ENCODE results near the gene DIS3L2.

Gene DIS3L2

DNA sequence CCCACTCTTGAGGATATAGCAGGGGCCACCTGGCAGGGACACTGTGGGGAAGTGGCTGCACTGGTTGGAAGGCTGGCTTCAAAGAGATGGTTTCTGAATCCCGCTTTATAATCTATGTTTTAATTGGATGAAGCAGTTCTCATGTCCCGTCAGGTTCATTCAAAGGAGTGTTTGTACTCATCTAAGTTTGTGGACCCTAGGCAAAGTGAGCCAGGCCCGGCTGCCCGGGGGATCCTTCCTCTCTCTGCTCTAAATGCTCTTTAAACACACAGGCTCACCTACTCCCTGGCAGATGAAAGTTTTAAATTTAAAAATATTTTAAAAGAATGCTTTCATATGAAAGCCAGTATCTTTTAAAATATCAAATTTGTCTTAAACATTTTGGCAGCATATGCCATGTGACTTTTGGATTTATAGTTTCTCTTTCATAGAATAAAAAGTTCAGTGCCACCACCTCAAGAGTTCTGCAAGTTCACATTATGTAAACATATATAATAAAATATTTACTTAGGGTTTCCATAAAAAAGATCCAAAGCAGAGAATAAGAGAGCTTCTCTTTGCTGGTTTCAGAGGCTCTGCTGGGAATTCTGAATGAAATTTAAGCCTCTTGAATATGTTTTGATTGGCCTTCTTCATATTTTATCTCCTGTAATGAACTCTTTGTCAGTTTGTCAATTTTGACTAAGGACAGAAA lies 273.6 kb downstream of the DIS3L2 start:
- DNase-seq = no peak

DNA sequence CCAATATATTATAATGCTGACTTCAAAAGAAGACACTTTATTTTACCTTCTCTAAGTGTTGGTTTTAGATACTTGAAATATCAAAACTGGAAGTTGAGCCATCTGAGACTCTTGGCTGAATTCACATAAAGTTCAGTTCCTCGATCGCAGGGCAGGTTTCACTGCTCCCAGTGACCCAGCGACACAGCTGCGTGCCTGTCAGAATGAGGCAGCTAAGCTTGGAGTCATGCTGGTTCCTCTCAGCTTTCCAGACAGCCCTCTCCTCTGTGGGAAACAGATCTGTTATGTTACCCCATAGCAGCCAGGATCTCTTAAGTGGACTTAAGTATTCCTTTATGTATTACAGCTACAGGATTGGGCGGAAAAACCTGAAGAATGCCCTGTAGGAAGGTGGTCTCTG lies 274.2 kb downstream of the DIS3L2 start:
- DNase-seq = no peak

DNA sequence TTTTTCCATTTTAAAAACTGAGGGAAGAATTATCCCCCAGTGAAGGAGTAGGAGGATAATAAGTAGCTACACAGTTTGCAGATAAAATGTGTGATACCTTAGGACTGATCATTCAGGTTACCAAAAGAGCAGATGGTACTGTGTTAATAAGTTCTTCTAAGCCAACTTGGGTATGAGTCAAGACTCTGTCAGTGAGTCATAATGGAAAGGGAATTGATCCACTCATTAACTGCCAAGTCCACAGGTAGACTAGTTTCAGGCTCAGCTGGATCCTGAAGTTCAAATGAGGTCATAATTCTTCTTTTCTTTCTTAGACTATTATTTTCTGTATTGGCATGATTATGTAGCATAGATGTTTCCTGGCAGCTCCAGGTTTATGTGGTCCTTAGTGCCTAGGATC lies 274.7 kb downstream of the DIS3L2 start:
- DNase-seq = no peak

DNA sequence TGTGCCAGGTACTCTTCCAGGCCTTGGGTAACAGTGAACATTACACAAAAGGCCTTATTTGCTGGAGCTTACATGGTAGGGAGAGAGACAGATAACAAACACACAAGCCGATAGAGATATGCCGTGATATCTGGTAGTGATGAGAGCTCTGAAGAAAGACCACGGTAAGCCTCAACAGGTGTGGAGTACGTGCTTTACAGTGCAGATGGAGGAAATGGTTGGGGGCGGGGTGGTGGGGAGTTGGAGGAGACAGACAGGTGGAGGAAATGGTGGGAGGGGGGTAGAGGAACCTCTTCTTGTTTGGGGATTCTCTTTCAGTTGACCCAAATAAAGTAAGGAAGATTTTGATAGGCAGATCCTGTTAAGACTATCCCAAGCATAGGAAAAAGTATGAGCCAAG lies 276.0 kb downstream of the DIS3L2 start:
- DNase-seq = no peak

DNA sequence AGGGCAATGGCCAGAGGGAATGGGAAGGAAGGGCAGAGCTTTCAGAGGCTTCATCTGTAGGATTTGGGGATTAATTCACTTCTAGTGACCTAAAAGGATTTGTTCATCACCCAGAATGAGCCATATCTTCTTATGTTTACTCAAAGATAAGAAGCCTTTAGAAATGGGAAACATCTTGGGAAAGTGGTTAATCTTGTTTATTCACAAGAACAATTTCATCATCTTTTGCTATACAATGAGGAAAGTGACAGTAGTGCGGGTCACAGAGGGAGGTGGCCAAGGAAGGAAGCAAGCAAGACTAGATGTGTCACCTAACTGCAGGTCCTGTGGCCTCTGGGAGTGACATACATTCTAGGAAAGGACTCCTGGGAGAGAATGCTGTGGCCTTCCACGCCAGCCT lies 276.6 kb downstream of the DIS3L2 start:
- no peak for DNase-seq

DNA sequence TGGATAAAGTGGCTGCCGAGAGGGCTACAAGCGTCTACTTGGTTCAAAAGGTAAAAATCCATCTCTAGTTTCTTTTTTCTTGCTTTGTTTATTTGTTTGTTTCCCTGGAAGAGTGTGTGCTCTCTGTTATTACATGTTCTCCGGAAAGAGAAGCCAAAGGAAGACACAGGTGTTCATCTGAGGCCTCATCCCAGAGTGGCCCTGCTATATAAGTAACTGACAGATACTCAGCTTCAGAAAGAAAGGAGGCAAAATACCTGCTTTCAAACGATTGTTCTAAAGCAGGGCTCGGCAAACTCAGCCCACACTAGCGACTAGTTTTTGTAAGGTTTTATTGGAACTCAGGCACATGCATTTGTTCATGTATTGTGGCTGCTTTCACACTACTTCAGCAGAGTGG lies 277.1 kb downstream of the DIS3L2 start:
- no peak for DNase-seq

DNA sequence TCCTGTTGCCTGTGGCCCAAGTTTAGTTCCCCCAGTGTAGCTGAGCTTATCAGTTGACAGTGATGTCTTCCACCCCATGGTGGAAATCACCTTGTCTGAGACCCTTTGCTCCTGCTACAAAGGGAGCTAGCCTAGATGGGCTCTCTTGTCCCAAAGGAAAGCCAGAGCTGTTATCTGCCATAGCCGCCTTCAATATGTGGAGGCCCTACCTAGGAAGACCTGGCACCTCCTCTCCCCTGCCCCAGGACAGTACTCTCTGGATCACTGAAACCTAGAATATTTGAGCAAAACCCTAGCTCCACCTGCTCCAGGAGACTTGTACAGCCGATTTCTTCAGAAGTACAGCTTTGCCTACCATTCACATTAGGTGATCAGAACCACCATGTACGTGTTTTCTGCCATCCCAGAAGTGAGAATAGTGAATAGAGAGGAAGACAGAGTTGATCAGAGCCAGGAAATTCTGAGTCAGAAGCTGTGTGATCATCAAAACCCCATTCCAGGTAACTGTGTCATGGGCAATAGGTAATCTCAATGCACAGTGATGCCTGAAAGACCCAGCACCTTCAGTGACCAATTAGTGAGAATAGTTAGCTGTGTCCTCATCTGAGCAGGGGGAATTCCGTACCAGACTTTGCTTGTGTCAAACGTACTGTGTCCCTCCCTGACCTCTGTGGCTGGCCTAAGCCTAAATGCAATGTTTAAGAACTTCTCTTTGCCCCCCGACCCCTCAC lies 278.6 kb downstream of the DIS3L2 start:
- no peak for DNase-seq

DNA sequence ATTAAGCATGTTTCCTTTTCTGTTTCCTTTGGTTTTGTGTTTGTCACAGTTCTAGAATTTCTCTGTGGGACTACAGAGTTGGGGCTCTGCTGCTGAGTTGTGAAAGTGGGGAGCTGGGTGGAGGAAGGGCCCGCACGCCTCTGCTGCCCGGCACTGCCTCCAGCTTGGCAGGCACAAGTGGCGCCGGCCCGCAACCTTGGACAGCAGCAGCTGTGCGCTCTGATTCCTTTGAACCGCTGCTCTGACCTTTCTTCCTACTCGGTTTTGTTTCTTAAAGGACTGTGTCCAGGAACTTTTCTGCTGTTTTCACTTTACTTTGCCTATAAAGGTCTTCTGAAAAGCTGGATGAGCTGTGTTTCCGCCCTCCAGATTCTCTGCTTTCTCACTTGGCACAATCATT lies 279.4 kb downstream of the DIS3L2 start:
- no peak for DNase-seq

DNA sequence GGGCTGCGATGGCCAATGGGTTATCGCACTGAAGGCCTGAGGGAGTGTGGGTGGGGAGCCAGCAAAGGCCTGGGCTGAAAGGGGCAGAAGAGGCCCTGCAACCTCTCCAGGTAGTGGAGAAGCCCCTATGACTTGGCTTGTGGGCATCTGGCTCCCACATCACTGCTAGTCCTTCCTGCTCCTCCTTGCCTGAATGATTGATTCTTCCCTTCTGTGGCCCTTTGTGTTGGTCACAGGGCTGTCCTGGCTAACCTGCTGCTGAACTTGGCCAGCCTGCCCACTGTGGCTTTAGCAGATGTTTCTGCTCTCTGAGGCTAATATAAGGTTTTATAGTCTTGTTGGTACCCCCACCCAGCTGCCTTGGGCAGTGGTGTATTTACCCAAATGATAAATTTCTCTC lies 280.8 kb downstream of the DIS3L2 start:
- DNase-seq = no peak

DNA sequence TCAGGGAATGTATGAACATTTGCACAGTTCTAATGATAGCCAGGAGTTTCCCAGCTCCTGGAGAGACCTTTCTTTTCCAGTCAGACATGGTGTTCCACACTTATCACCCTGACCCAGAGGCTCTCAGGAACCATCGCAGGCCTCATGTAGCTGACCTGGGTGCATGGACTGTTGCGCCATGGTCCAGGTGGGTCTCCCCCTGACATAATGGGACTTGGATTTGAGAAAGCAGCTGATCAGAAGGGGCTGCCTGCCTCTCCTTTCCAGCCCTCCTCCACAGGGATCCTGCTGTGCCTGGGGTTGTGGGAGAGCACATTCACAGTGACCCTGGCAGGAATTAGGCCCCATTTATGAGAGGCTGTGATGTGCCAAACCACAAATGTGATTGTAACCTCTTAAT lies 283.6 kb downstream of the DIS3L2 start:
- DNase-seq = no peak

DNA sequence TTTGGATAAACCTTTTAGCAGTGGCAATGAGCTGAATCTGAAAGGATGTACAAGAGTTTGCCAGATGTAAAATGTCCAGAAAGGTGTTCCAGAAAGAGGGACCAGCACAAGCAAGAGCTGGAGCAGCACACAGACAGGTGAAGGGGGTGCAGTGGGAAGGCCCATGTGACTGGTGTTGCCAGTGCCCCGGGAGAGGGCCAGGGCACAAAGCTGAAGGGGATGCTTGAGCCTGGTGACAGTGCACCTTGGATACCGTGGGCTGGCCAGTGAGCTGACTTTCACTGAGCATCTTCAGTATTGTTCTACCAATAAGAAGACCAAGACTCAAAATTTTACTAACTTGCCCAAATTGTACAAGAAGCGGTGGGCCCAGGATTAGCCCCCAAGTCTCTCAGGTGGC lies 284.7 kb downstream of the DIS3L2 start:
- no peak for DNase-seq

DNA sequence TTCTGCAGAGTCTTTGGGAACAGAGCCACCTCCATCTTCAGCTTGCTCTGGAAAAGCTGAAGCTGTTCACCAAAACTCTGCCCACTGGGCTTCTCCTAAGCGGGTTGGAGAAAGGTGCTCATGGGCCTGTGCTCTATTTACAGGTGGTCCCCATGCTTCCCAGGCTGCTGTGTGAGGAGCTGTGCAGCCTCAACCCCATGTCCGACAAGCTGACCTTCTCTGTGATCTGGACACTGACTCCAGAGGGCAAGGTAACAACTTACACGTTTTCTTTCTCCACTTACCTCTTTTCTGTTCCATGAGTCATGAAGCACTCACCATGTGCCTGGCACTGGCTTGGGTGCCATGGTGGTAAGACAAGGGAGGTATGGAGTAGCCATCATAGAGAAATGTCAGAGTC lies 287.6 kb downstream of the DIS3L2 start:
- DNase-seq = no peak

DNA sequence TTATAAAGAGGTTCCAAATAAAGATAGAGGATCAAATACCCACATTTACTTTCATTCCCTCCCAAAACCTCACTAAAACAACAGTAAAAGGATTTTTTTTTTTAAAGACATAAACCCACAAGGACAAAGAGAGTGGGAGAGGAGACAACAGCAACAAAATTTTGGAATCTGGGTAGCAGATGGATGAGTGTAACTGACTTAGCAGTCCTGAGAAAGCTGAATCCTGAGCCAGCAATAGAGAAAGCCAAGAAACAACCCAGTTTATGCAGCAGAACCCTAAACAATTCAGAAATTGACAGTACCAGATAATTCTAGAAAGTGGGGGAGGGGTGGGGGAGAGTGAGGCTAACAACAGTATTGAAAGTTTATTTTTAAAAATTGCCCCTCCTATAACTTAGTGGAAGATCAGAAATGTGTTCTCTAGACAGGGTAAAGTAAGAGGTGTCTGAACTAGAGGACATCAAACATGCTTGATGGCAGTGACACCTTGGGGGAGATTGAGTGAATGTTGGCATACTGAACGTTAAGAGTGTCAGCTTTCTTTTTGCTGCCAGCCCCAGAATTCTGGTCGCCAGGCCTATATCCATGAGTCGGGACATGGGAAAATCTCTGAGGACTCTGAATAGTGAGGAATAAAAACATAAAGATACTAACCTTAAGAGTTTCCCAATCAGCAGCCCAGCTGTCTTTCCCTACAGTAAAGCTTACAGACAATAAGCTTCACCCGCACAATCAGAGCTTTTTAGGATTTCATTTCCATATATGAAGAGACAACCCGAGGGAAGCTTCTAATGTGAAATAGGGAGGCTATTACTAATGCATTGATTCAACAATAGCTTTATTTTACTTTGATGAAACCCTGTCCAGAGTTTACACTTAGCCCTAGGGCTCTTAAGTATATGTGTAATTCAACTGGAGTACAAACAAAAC lies 289.0 kb downstream of the DIS3L2 start:
- DNase-seq = no peak

DNA sequence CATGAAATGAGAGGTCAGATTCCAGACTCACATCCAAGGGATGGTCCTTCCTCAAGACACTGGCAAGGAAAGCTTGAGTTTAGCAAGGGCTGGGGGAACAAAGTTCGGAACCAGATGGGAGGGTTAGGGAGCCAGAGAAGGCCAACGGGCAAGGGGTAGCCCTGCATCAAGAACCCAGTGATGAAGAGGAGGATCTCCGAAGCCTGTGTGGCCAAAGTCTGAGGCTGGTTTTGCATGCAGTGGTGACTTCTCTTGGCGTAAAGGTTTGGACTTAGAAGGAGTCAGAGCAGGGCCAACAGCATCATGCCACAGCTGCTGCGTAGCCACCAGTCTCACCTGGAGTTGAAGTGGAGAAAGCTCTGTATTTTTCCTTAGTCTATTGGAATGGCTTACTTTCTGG lies 293.5 kb downstream of the DIS3L2 start:
- DNase-seq = no peak

DNA sequence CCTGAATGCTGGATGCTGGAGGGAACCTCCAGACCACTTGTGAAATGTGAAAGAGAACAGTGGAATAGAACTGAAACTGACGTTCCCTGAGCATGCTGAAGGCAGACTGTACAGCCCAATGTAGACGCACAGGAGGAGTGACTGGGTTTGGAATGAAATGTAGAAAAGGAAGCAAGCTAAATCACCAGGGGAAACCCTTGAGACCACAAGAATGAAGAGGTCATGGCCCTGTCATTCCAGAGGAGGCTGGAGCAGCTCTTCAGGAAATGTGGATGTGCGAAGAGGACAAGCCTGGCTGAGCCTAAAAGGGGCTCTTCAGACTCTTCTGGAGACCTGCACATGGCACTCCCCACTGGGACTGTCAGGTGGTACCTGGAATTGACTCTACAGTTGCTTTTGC lies 298.6 kb downstream of the DIS3L2 start:
- no peak for DNase-seq

DNA sequence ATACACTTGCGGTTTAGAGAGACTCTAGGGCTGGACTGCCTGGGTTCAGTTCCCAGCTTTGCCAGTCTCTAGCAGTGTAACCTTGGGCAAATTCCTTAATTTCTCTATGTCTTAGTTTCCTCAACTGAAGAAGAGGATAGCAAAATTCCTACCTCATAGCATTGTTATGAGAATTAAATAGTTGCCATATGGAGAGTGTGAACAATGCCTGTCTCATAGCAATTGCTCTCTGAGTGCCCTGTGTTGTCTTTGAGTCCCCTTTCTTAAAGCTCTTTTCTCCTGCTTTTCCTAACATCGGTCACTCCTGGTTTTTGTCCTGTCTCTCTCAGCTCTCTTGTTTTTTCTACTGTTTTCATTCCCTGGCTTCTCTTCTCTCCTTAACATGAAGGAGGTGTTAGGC lies 300.3 kb downstream of the DIS3L2 start:
- no peak for DNase-seq

DNA sequence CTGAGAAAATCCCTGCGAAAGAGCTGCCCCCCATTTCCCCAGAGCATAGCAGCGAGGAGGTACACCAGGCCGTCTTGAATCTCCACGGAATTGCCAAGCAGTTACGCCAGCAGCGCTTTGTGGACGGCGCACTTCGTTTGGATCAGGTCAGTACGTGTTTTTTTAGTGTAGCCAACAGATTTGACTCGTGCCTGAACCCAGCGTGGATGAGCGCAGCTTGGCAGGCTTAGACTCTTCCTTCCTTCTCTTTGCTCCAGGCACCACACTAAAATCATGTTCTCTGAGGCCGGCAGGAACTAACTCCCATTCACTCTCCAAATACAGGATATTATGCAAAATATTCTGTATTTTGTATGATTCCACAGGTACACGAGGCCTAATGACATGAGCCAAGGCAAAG lies 301.8 kb downstream of the DIS3L2 start:
- DNase-seq = no peak

DNA sequence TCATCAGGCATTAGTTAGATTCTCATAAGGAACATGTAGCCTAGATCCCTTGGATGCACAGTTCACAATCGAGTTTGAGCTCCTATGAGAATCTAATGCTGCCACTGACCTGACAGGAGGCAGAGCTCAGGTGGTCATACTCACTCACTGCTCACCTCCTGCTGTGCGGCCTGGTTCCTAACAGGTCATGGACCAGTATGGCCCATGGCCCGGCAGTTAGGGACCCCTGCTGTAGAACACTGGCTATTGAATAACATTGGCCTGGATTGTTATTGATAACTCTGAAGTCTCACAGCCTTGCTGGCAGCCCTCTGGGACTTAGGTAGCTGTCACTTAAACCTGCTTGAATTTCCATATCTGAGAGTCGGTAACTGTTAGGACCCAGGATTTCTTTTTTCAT lies 302.6 kb downstream of the DIS3L2 start:
- DNase-seq = no peak

DNA sequence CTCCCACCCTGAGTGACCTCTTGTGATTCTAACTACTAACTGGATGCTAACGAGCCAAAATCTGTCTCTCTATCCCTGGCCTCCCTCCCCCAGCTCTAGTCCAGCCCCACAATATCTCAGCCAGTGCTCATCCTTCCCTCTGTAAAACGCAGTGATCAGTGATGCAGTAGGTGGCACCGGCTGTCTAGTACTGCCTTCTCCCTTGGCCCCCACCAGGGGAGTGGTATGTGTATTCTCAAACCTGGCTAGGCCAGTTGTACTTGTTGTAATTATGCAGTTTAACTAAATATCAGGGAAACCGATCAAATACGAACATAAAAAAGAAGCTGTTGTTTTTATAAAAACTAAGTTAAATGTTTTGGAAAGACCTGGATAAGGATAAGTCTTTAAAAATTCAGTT lies 303.8 kb downstream of the DIS3L2 start:
- DNase-seq = no peak

DNA sequence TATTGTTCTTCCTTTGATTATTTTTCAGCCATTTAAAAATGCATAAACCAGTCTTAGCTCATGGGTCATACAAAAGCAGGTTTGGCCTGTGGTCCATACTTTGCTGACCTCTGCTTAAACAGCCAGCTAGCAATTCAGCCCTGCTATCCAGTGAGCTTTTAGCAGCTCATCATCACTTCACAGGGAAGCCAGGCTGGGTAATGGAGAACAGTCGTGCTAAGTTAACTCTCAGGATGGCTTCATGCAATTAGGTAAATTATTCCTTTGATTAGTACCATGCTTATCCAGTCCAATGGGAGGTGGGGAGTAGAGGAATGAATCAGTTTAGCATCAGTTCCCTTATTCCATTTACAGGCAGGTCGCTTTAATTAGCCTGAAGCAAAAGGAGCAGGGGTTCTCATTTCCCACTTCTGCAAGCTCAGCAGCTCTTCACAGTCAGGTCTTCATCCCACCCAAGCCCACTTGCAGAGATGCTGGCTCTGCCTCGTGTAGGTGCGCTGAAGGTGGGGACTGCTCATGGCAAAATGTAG lies 307.2 kb downstream of the DIS3L2 start:
- no peak for DNase-seq

DNA sequence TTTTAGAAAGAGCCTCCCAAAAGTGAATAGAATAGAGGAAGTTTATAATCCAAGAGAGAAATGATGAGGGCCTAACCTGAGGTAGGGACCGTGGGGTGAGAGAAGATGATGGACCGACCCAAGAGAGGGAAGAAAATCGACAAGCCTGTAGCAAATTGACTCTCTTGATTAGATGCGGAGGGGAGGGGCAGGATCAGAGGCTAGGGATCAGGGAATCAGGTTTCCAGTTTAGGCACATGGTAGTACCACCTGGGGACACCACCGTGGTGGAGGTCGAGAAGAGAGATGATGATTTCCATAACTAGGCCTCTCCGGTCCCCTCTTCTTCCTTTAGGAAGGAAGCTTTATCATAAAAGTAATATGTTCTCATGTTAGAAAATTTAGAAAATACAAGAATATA lies 308.4 kb downstream of the DIS3L2 start:
- no peak for DNase-seq

DNA sequence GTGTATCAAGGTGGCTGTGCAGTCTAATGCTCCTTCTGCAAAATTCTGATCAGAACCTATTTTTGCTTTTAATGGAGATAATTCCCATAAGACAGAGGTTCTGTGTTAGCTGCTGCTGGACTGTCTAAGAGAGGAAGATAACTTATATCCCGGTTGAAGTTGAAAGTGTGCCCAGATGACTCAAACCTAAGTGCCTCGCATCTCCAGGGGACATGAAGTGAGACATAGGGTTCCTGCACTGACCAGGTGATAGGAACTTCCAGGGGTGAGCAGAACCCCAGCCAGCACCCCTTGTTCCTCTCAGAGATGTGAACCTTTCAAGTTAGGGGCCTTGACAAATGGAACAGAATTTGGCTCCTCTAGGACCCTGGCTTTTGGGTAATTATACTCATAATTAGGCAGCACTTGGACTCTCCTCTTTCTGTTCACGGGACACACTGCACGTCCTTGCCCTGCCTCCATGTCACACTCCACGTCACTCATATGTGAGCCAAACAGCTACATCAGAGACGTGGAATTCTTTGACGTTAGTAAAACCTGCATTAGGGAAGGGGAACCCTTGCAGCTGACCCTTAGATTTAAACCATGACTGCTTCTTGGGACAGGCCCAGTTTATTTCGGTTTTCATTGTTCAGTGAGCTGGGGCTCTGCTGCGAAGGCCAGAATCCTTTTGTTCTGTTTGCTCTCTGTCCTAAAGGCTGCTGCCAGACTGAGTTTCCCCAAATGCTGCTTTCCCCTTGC lies 312.6 kb downstream of the DIS3L2 start:
- DNase-seq = no peak

DNA sequence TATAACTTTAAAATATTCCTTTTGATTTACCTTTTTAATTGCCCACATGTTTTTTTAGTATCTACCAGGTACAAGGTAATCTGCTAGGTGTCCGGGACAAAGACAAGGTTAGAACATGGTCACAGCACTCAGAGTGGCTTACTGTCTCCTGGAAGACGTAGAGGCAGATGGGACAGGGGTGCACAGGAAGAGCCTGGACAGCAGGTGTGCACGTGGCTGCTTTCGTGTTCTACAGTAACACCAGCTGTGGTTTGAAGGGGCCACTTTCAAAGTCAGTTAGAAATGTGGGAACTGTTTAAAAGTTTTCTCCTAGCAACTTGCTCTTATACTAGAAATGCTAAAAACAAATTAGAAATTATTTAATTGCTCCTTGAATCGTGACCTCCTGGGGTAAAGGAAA lies 314.2 kb downstream of the DIS3L2 start:
- DNase-seq = no peak
